ENCODE data around the gene OSBPL1A. TPM values are rescaled to one million over a fixed set of nuclear protein-coding genes. Genes with fewer than 3 reads are reported as not detected.

Gene OSBPL1A
- total and polyA plus RNA-seq, 2 experiments from 2014 or later = 14.9 to 24.1 TPM

DNA sequence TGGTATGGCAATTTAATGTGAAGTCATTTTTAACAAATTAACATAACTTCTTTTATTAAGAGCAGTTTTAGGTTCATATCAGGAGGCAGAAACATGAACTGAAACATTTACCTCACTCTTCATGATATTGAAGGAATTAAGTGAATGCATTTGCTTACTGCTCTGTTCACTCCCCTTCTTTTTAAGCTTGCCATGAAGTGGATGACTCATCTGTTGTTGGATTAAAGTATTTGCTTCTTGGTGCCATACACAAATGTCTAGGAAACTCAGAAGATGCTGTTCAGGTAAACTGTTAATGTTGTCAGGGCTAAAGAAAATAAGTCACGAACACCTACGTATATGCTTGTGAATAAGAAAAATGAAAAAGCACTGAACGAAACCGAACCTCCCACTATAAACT, 268.9 kb downstream of the OSBPL1A start:
- H3K9me3 ChIP-seq (ENCODE audit: low read depth) = no peaks in the 10 kb centered on the region
- peaks cover 9% of the 10 kb centered on the region for H3K4me1 ChIP-seq (ENCODE audit: insufficient read depth)
- H3K9me2 ChIP-seq (ENCODE audit: insufficient read depth) = no peaks in the 10 kb centered on the region
- no peaks in the 10 kb centered on the region for H3K79me2 ChIP-seq (ENCODE audit: insufficient read depth)
- no peak overlapping the region for H3K9ac ChIP-seq
- H3F3A ChIP-seq (ENCODE audit: insufficient read depth) = no peaks in the 10 kb centered on the region
- no peak overlapping the region for H3K4me2 ChIP-seq (ENCODE audit: unreplicated experiment)
- DNase-seq = peak; percentile 14
- in situ Hi-C loops (cut with MboI) = no loop called here
- TF ChIP-seq EZH2 (IDR thresholded peaks at IDR 0.05; ENCODE audit: insufficient read depth, poor library complexity, severe bottlenecking) (no peak), EZH2phosphoT487 (IDR thresholded peaks at IDR 0.05; ENCODE audit: insufficient read depth, low read depth) (no peak)
- H2AFZ ChIP-seq = no peak overlapping the region
- no peak overlapping the region for H3K27ac ChIP-seq
- no peak overlapping the region for H3K4me3 ChIP-seq
- H4K20me1 ChIP-seq (ENCODE audit: insufficient read depth) = no peaks in the 10 kb centered on the region
- 96 to 100% methylated on average over 4 of the region's 4 CpGs for WGBS, 2 experiments (ENCODE audit: low coverage in 1 of 2, low lambda C conversion rate in 2 of 2, missing lambda C conversion rate in 2 of 2)
- H3K36me3 ChIP-seq (ENCODE audit: low read depth) = peaks cover 16% of the 10 kb centered on the region; the same call in 1 of the 2 replicates
- H3K27me3 ChIP-seq (replicated peaks; ENCODE audit: insufficient read depth) = no peaks in the 10 kb centered on the region

DNA sequence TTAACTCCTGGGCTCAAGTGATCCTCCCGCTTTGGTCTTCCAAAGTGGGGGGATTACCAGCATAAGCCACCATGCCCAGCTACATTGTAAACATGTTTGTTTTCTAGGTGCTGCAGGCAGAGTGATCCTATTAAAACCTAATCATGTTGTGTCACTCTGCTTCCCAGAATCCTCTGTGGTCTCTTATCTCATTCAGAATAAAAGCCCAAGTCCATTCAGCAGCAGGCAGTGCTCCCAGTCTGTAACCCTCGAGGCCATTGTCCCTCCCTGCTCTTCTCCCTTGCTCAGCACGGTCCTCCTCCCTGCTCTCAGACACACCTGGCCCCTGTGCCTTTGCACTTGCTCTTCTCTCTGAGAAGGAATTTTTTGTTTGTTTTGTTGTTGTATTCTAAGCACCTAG, 269.9 kb downstream of the OSBPL1A start:
- Histone ChIP-seq H3K9ac (no peak overlapping the region), H3K36me3 (ENCODE audit: low read depth) (peaks cover 11% of the 10 kb centered on the region; the same call in 1 of the 2 replicates), H3K4me2 (ENCODE audit: unreplicated experiment) (no peak overlapping the region), H3K9me3 (ENCODE audit: low read depth) (no peaks in the 10 kb centered on the region), H2AFZ (no peak overlapping the region), H3K27ac (no peak overlapping the region), H3K27me3 (replicated peaks; ENCODE audit: insufficient read depth) (no peaks in the 10 kb centered on the region), H4K20me1 (ENCODE audit: insufficient read depth) (no peaks in the 10 kb centered on the region), H3K9me2 (ENCODE audit: insufficient read depth) (no peaks in the 10 kb centered on the region), H3K79me2 (ENCODE audit: insufficient read depth) (no peaks in the 10 kb centered on the region), H3K4me3 (no peak overlapping the region), H3K4me1 (ENCODE audit: insufficient read depth) (peaks cover 9% of the 10 kb centered on the region), H3F3A (ENCODE audit: insufficient read depth) (no peaks in the 10 kb centered on the region)
- no peak for DNase-seq
- in situ Hi-C loops (cut with MboI) = no loop called here
- TF ChIP-seq EZH2 (IDR thresholded peaks at IDR 0.05; ENCODE audit: insufficient read depth, poor library complexity, severe bottlenecking) = no peak
- no peak for TF ChIP-seq EZH2phosphoT487 (IDR thresholded peaks at IDR 0.05; ENCODE audit: insufficient read depth, low read depth)
- WGBS, 2 experiments (ENCODE audit: low coverage in 1 of 2, low lambda C conversion rate in 2 of 2, missing lambda C conversion rate in 2 of 2) = 93 to 98% methylated on average over 3 of the region's 3 CpGs

DNA sequence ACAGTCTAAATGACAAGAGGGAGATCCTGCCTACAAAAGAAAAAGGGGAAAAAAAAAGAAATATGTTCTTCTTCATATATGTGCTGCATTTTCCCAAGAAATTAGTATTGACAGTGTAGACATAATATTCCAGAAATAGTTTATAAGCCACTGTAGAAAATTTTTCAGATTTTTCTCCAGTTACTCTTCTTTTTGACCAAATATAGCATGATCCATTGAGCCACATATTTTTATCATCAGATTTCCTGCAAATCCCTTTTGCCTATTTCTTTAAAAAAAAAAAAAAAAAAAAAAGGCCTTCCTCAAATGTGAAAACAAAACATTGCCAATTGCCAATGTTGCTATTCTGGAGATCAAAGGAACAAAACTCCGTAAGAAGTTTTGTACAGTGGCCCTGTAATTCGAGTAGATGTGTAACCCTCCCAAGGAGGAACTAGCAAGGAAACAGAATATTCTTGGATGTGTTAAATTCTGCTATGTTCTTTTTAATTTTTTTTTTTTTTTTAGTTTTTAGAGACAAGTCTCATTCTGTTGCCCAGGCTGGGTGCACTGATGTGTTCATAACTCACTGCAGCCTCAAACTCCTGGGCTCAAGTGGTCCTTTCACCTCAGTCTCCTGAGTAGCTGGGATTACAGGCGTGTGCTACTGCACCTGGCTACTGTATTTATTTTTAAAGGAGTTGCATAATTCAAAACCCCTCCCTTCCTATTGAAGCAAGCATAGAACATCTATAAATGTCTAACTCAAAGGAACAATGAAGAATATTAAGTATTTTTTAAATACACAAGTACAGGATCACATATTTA, 271.3 kb downstream of the OSBPL1A start:
- Histone ChIP-seq H3K27ac (no peak overlapping the region), H4K20me1 (ENCODE audit: insufficient read depth) (no peaks in the 10 kb centered on the region), H3K4me2 (ENCODE audit: unreplicated experiment) (no peak overlapping the region), H3K27me3 (replicated peaks; ENCODE audit: insufficient read depth) (no peaks in the 10 kb centered on the region), H3K36me3 (ENCODE audit: low read depth) (peaks cover 11% of the 10 kb centered on the region; the same call in 1 of the 2 replicates), H3K4me1 (ENCODE audit: insufficient read depth) (peaks cover 9% of the 10 kb centered on the region), H3K9me3 (ENCODE audit: low read depth) (no peaks in the 10 kb centered on the region), H3K9me2 (ENCODE audit: insufficient read depth) (no peaks in the 10 kb centered on the region), H3K4me3 (no peak overlapping the region), H3K9ac (no peak overlapping the region), H3F3A (ENCODE audit: insufficient read depth) (no peaks in the 10 kb centered on the region), H2AFZ (no peak overlapping the region), H3K79me2 (ENCODE audit: insufficient read depth) (no peaks in the 10 kb centered on the region)
- in situ Hi-C loops (cut with MboI) = no loop called here
- no peak for TF ChIP-seq EZH2 (IDR thresholded peaks at IDR 0.05; ENCODE audit: insufficient read depth, poor library complexity, severe bottlenecking)
- TF ChIP-seq EZH2phosphoT487 (IDR thresholded peaks at IDR 0.05; ENCODE audit: insufficient read depth, low read depth) = no peak
- DNase-seq = peak; percentile 16
- WGBS, 2 experiments (ENCODE audit: low coverage in 1 of 2, low lambda C conversion rate in 2 of 2, missing lambda C conversion rate in 2 of 2) = 48 to 54% methylated on average over 3 of the region's 3 CpGs

- no peak for TF ChIP-seq EZH2 (IDR thresholded peaks at IDR 0.05; ENCODE audit: insufficient read depth, poor library complexity, severe bottlenecking)
- WGBS, 2 experiments (ENCODE audit: low coverage in 1 of 2, low lambda C conversion rate in 2 of 2, missing lambda C conversion rate in 2 of 2) = 98 to 100% methylated on average over 2 of the region's 2 CpGs
- no peaks in the 10 kb centered on the region for H3K9me2 ChIP-seq (ENCODE audit: insufficient read depth)
- in situ Hi-C loops (cut with MboI) = no loop called here
- no peak overlapping the region for H3K4me2 ChIP-seq (ENCODE audit: unreplicated experiment)
- H3F3A ChIP-seq (ENCODE audit: insufficient read depth) = no peaks in the 10 kb centered on the region
- no peak overlapping the region for H3K27ac ChIP-seq
- H3K36me3 ChIP-seq (ENCODE audit: low read depth) = no peaks in the 10 kb centered on the region
- H3K79me2 ChIP-seq (ENCODE audit: insufficient read depth) = no peaks in the 10 kb centered on the region
- no peaks in the 10 kb centered on the region for H3K27me3 ChIP-seq (replicated peaks; ENCODE audit: insufficient read depth)
- no peaks in the 10 kb centered on the region for H3K9me3 ChIP-seq (ENCODE audit: low read depth)
- H2AFZ ChIP-seq = no peak overlapping the region
- no peak for DNase-seq
- H3K9ac ChIP-seq = no peak overlapping the region
- no peaks in the 10 kb centered on the region for H4K20me1 ChIP-seq (ENCODE audit: insufficient read depth)
- H3K4me3 ChIP-seq = no peak overlapping the region
- H3K4me1 ChIP-seq (ENCODE audit: insufficient read depth) = peaks cover 9% of the 10 kb centered on the region
Measured at GRCh38 chr18:24121625-24122024, 276.0 kb downstream of the OSBPL1A start.

Data from GM23248 (cell line).